ENCODE measurements around the gene HOXD11.

DNA sequence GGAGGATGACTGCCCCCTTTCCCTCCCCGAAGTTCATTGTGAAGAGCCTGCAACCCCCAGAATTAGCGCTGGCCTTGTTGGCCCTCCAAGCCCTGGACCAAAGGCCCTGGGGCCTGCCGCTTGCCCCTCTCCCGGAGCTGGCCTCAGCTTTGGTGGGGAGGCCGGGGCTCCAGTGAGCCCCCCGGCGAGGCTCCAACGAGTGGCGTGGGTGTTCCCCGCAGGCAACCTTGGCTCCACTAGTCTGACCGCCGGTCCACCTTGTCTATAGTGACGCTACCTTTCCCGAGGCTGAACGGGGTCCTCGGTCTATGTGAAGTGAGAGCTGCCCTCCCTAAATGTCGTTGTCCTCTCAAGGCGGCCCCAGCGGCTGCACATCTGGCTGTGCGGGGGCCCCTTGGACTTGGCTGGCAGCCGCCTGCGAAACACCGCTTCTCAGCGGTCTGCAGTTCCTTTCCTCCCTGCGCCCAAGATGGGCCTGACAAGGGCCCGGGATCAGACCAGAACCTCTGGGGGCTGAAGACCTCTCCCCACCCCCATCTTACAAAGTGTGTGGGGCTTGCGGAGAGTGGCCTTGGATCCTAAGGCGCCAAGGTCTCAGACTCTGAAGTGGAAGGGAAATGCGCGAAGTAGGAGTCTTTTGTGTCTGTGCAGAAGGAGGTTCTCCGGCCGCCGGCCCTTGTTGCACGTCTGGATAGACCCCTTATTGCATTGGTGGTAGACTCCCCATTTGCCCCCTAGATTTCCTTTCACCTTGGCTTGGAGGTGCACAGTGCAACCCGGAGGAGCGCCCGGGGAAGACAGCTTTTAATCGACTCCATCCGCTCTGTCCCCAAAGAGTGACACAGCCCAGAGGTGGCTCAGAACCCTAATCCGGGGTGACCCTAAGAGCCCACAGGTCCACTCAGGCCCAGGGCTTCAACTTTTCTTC, 5.6 kb downstream of the HOXD11 start:
- no peak for TF ChIP-seq CTCF (conservative IDR thresholded peaks at IDR 0.05; ENCODE audit: low read depth in 2 of 2)
- no peak for TF ChIP-seq POLR2AphosphoS5 (IDR thresholded peaks at IDR 0.05; ENCODE audit: low read depth)
- peak; percentile 96 for TF ChIP-seq EZH2 (IDR thresholded peaks at IDR 0.05; ENCODE audit: low read depth, unreplicated experiment)
- no peak for TF ChIP-seq ZNF331 (CRISPR knock-in tag; IDR thresholded peaks at IDR 0.05; ENCODE audit: low read depth)
- TF ChIP-seq REST (IDR thresholded peaks at IDR 0.05; ENCODE audit: unreplicated experiment), result no peak
- TF ChIP-seq EZH2phosphoT487 (IDR thresholded peaks at IDR 0.05; ENCODE audit: unreplicated experiment), result peak; percentile 77
- TF ChIP-seq CREB1 (CRISPR knock-in tag; IDR thresholded peaks at IDR 0.05; ENCODE audit: low read depth), result no peak
- no peak for TF ChIP-seq JUNB (IDR thresholded peaks at IDR 0.05; ENCODE audit: unreplicated experiment)
- TF ChIP-seq NANOG (IDR thresholded peaks at IDR 0.05; ENCODE audit: borderline replicate concordance), result no peak
- TF ChIP-seq STAT1 (IDR thresholded peaks at IDR 0.05; ENCODE audit: unreplicated experiment), result no peak
